GM10266 (cell line): ENCODE data around the gene KLHL15.

Source experiments
- DNase-seq: peaks from one replicate; pipeline ENCODE4 v3.0.0; 2012; ENCODE audit errors: extremely low spot score
- CTCF ChIP-seq: IDR thresholded peaks from 2 replicates; pipeline ENCODE4 v1.5.1; 2012; ENCODE audit warnings: mild to moderate bottlenecking, low read depth; ENCODE audit not compliant: control insufficient read depth, insufficient read depth; ENCODE audit errors: missing control alignments

KLHL15 gene

GRCh38 chrX:24037729-24038128 lies 10.7 kb upstream of the KLHL15 start:
- no peak for DNase-seq
- TF ChIP-seq CTCF, result no peak

- no peak for DNase-seq
- no peak for TF ChIP-seq CTCF
Observed at GRCh38 chrX:24034485-24034884, 7.5 kb upstream of the KLHL15 start.

GRCh38 chrX:24030597-24030996 lies 3.6 kb upstream of the KLHL15 start:
- no peak for DNase-seq
- TF ChIP-seq CTCF, result no peak

- no peak for DNase-seq
- no peak for TF ChIP-seq CTCF
Observed at GRCh38 chrX:24027985-24028384, 999 bp upstream of the KLHL15 start.

GRCh38 chrX:24026432-24026831 lies 554 bp downstream of the KLHL15 start:
- DNase-seq, result no peak
- no peak for TF ChIP-seq CTCF

GRCh38 chrX:24025741-24026403 lies 1.1 kb downstream of the KLHL15 start:
- DNase-seq, result no peak
- TF ChIP-seq CTCF, result no peak

- TF ChIP-seq CTCF, result peak; percentile 39
- DNase-seq, result peak; percentile 92
Observed at GRCh38 chrX:24024819-24025740, 1.9 kb downstream of the KLHL15 start.
